HCT116 (cell line): Measurements from ENCODE around the gene ZNF470.

Experiments used
- ELF1 ChIP-seq: IDR thresholded peaks from 2 replicates; pipeline ENCODE4 v1.6.1; 2012; ENCODE audit warnings: low read depth, borderline replicate concordance
- POLR2A ChIP-seq: IDR thresholded peaks from 2 replicates; pipeline ENCODE4 v1.7.0; 2011; ENCODE audit warnings: borderline replicate concordance; ENCODE audit not compliant: insufficient read depth, insufficient read length; ENCODE audit errors: extremely low read depth
- ZFX ChIP-seq: fragments of 450-650 bp; IDR thresholded peaks from 2 replicates; pipeline ENCODE4 v1.6.1; 2017
- TF ChIP-seq, protein P1 (sequence below), 3 experiments: fragments of 200-600 bp in 1 of 3; sonication (generic) in 1 of 3; IDR thresholded peaks in 2 of 3; conservative IDR thresholded peaks in 1 of 3; 2 replicates each; pipeline ENCODE4 v1.5.1; 2012 to 2017; ENCODE audit warnings: low read depth in 2 of 3, low read length in 2 of 3, antibody characterized with exemption in 1 of 3, borderline replicate concordance in 1 of 3, control low read depth in 1 of 3, mild to moderate bottlenecking in 1 of 3, mixed read lengths in 1 of 3, mixed run types in 1 of 3, moderate library complexity in 1 of 3; ENCODE audit not compliant: insufficient read depth in 1 of 3
- TF ChIP-seq, protein P2 (sequence below): IDR thresholded peaks from 2 replicates; pipeline ENCODE4 v1.6.1; 2012; ENCODE audit warnings: low read depth
- TF ChIP-seq, protein P3 (sequence below): IDR thresholded peaks from 2 replicates; pipeline ENCODE4 v1.6.1; 2011; ENCODE audit warnings: mild to moderate bottlenecking, low read length, moderate library complexity; ENCODE audit not compliant: insufficient replicate concordance; ENCODE audit errors: extremely low read depth

DNA sequence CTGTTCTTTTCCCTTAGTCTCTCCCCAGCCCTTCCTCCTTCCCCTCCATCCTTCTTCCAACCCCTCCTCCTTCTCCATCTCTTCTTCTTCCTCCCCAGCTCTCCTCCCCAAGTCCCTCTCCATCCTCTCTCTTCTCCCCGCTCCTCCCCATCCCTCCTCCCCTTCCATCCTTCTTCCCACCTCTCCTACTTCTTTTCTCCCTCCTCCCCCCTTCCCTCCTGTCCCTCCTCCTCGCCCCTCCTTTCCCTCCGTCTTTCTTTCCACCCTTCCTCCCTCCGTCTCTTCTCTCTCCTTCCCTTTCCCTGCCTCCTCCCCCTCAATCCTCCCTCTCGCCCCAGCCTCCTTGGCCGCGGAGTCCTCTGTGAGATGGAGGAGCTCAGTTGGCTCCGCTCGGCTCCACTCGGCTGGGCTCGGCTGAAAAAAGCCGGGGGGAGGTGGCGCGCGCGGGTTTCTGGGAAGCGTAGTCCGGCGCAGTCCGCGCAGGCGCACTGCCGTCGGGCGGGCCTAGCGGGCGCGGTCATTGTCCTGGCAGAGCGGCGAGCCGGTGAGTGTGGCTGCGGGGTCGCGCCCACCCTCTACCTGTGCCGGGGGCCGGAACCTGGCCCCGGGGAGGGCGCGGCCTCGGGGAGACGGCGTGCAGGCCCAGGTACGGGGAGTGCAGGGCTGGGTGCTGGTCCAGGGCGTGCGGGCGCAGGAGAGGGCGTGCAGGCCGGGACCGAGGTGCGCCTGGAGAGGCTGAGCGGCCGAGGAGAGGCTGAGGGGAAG is 27.7 kb downstream of the ZNF470 start, which contains the start of gene ZNF71:
- TF ChIP-seq POLR2A (no peak), ZFX (no peak), ELF1 (no peak)
- TF ChIP-seq, protein P1, sequence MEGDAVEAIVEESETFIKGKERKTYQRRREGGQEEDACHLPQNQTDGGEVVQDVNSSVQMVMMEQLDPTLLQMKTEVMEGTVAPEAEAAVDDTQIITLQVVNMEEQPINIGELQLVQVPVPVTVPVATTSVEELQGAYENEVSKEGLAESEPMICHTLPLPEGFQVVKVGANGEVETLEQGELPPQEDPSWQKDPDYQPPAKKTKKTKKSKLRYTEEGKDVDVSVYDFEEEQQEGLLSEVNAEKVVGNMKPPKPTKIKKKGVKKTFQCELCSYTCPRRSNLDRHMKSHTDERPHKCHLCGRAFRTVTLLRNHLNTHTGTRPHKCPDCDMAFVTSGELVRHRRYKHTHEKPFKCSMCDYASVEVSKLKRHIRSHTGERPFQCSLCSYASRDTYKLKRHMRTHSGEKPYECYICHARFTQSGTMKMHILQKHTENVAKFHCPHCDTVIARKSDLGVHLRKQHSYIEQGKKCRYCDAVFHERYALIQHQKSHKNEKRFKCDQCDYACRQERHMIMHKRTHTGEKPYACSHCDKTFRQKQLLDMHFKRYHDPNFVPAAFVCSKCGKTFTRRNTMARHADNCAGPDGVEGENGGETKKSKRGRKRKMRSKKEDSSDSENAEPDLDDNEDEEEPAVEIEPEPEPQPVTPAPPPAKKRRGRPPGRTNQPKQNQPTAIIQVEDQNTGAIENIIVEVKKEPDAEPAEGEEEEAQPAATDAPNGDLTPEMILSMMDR (IDR thresholded peaks at IDR 0.05 in 2 of 3, conservative IDR thresholded peaks at IDR 0.05 in 1 of 3; ENCODE audit: borderline replicate concordance in 1 of 3, insufficient read depth in 1 of 3, low read depth in 2 of 3, low read length in 2 of 3) = no peak
- TF ChIP-seq, protein P2, sequence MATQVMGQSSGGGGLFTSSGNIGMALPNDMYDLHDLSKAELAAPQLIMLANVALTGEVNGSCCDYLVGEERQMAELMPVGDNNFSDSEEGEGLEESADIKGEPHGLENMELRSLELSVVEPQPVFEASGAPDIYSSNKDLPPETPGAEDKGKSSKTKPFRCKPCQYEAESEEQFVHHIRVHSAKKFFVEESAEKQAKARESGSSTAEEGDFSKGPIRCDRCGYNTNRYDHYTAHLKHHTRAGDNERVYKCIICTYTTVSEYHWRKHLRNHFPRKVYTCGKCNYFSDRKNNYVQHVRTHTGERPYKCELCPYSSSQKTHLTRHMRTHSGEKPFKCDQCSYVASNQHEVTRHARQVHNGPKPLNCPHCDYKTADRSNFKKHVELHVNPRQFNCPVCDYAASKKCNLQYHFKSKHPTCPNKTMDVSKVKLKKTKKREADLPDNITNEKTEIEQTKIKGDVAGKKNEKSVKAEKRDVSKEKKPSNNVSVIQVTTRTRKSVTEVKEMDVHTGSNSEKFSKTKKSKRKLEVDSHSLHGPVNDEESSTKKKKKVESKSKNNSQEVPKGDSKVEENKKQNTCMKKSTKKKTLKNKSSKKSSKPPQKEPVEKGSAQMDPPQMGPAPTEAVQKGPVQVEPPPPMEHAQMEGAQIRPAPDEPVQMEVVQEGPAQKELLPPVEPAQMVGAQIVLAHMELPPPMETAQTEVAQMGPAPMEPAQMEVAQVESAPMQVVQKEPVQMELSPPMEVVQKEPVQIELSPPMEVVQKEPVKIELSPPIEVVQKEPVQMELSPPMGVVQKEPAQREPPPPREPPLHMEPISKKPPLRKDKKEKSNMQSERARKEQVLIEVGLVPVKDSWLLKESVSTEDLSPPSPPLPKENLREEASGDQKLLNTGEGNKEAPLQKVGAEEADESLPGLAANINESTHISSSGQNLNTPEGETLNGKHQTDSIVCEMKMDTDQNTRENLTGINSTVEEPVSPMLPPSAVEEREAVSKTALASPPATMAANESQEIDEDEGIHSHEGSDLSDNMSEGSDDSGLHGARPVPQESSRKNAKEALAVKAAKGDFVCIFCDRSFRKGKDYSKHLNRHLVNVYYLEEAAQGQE = no peak
- TF ChIP-seq, protein P3, sequence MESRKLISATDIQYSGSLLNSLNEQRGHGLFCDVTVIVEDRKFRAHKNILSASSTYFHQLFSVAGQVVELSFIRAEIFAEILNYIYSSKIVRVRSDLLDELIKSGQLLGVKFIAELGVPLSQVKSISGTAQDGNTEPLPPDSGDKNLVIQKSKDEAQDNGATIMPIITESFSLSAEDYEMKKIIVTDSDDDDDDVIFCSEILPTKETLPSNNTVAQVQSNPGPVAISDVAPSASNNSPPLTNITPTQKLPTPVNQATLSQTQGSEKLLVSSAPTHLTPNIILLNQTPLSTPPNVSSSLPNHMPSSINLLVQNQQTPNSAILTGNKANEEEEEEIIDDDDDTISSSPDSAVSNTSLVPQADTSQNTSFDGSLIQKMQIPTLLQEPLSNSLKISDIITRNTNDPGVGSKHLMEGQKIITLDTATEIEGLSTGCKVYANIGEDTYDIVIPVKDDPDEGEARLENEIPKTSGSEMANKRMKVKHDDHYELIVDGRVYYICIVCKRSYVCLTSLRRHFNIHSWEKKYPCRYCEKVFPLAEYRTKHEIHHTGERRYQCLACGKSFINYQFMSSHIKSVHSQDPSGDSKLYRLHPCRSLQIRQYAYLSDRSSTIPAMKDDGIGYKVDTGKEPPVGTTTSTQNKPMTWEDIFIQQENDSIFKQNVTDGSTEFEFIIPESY = no peak
